ENCODE data around the gene PPIP5K1.

- no peak for TF ChIP-seq CTCF (IDR thresholded peaks at IDR 0.05)
- TF ChIP-seq POLR2A (IDR thresholded peaks at IDR 0.05), result no peak
Observed at GRCh38 chr15:43516801-43517353, 73.1 kb downstream of the PPIP5K1 start.

Data from uterus (tissue), 2 donors.